WTC11 (cell line): ENCODE results near the gene TMEM223.

Experiments used
- ATF1 ChIP-seq: sonication (generic); formaldehyde crosslinking; IDR thresholded peaks from 2 replicates; pipeline ENCODE4 v1.8.1; 2023; ENCODE audit warnings: mild to moderate bottlenecking, moderate library complexity, missing genetic modification reagents
- ATF3 ChIP-seq: sonication (generic); formaldehyde crosslinking; conservative IDR thresholded peaks from 2 replicates; pipeline ENCODE4 v1.8.1; 2022; ENCODE audit warnings: mild to moderate bottlenecking, missing genetic modification reagents
- CTCF ChIP-seq: fragments of 200-600 bp; IDR thresholded peaks from 2 replicates; pipeline ENCODE4 v1.8.0; 2022; ENCODE audit warnings: antibody characterized with exemption
- ELF4 ChIP-seq: sonication (generic); formaldehyde crosslinking; IDR thresholded peaks from 2 replicates; pipeline ENCODE4 v1.8.1; 2022; ENCODE audit warnings: low read depth, mild to moderate bottlenecking, moderate library complexity, missing genetic modification reagents
- MAX ChIP-seq: sonication (generic); formaldehyde crosslinking; IDR thresholded peaks from 2 replicates; pipeline ENCODE4 v1.8.0; 2022; ENCODE audit warnings: mild to moderate bottlenecking, missing genetic modification reagents
- NR1H2 ChIP-seq: sonication (generic); formaldehyde crosslinking; IDR thresholded peaks from 2 replicates; pipeline ENCODE4 v1.9.0; 2021; ENCODE audit warnings: mild to moderate bottlenecking, moderate library complexity, missing genetic modification reagents
- NR3C1 ChIP-seq: sonication (generic); formaldehyde crosslinking; conservative IDR thresholded peaks from 2 replicates; pipeline ENCODE4 v1.8.1; 2023; ENCODE audit warnings: low read depth, mild to moderate bottlenecking, missing genetic modification reagents
- RELA ChIP-seq: sonication (generic); formaldehyde crosslinking; IDR thresholded peaks from 2 replicates; pipeline ENCODE4 v1.8.1; 2022; ENCODE audit warnings: missing genetic modification reagents, mild to moderate bottlenecking, borderline replicate concordance
- ZBTB21 ChIP-seq: sonication (generic); formaldehyde crosslinking; IDR thresholded peaks from 2 replicates; pipeline ENCODE4 v1.8.1; 2023; ENCODE audit warnings: mild to moderate bottlenecking, missing genetic modification reagents, borderline replicate concordance
- ZMAT4 ChIP-seq: fragments of 250-450 bp; sonication (Bioruptor Pico); IDR thresholded peaks from 2 replicates; pipeline ENCODE4 v1.9.0; 2021; ENCODE audit warnings: mild to moderate bottlenecking
- ZNF138 ChIP-seq: sonication (generic); formaldehyde crosslinking; conservative IDR thresholded peaks from 2 replicates; pipeline ENCODE4 v1.8.1; 2022; ENCODE audit warnings: mild to moderate bottlenecking, moderate library complexity, missing genetic modification reagents
- TF ChIP-seq, protein P1 (sequence below): sonication (generic); formaldehyde crosslinking; IDR thresholded peaks from 2 replicates; pipeline ENCODE4 v1.8.1; 2022; ENCODE audit warnings: missing genetic modification reagents, borderline replicate concordance
- TF ChIP-seq, protein P2 (sequence below): sonication (generic); formaldehyde crosslinking; IDR thresholded peaks from 2 replicates; pipeline ENCODE4 v1.8.1; 2022; ENCODE audit warnings: mild to moderate bottlenecking, missing genetic modification reagents, moderate library complexity, borderline replicate concordance

- TF ChIP-seq CTCF (no peak), NR3C1 (CRISPR knock-in tag) (no peak), NR1H2 (CRISPR knock-in tag) (no peak), ZMAT4 (CRISPR knock-in tag) (no peak), RELA (CRISPR knock-in tag) (no peak), ZBTB21 (CRISPR knock-in tag) (no peak), MAX (CRISPR knock-in tag) (no peak), ZNF138 (CRISPR knock-in tag) (no peak), ATF1 (CRISPR knock-in tag) (no peak), ELF4 (no peak), ATF3 (CRISPR knock-in tag) (no peak)
- TF ChIP-seq, protein P1, sequence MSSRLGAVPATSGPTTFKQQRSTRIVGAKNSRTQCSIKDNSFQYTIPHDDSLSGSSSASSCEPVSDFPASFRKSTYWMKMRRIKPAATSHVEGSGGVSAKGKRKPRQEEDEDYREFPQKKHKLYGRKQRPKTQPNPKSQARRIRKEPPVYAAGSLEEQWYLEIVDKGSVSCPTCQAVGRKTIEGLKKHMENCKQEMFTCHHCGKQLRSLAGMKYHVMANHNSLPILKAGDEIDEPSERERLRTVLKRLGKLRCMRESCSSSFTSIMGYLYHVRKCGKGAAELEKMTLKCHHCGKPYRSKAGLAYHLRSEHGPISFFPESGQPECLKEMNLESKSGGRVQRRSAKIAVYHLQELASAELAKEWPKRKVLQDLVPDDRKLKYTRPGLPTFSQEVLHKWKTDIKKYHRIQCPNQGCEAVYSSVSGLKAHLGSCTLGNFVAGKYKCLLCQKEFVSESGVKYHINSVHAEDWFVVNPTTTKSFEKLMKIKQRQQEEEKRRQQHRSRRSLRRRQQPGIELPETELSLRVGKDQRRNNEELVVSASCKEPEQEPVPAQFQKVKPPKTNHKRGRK (CRISPR knock-in tag) = no peak
- TF ChIP-seq, protein P2, sequence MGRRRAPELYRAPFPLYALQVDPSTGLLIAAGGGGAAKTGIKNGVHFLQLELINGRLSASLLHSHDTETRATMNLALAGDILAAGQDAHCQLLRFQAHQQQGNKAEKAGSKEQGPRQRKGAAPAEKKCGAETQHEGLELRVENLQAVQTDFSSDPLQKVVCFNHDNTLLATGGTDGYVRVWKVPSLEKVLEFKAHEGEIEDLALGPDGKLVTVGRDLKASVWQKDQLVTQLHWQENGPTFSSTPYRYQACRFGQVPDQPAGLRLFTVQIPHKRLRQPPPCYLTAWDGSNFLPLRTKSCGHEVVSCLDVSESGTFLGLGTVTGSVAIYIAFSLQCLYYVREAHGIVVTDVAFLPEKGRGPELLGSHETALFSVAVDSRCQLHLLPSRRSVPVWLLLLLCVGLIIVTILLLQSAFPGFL = no peak
These were observed 19.9 kb upstream of the TMEM223 start for GRCh38 chr11:62811659-62812058.
